KMS-11 (cell line): Measurements from ENCODE around the gene SLAMF7.

Experiments used
- H2AFZ ChIP-seq: fragments of 200-600 bp; sonication (generic); 2 replicates; pipeline ENCODE4 v1.6.1; 2016; ENCODE audit warnings: antibody characterized with exemption, mixed run types, low read depth
- H3K27ac ChIP-seq: fragments of 200-600 bp; sonication (generic); 2 replicates; pipeline ENCODE4 v1.6.1; 2016; ENCODE audit warnings: mild to moderate bottlenecking, mixed run types
- H3K27me3 ChIP-seq: fragments of 200-600 bp; sonication (generic); 2 replicates; pipeline ENCODE4 v1.6.1; 2017; ENCODE audit warnings: mild to moderate bottlenecking, low read depth, mixed run types, moderate library complexity; ENCODE audit not compliant: insufficient read depth
- H3K36me3 ChIP-seq: fragments of 200-600 bp; sonication (generic); 2 replicates; pipeline ENCODE4 v1.6.1; 2017; ENCODE audit warnings: mild to moderate bottlenecking, mixed run types; ENCODE audit not compliant: insufficient read depth
- H3K4me1 ChIP-seq: fragments of 200-600 bp; sonication (generic); 2 replicates; pipeline ENCODE4 v1.6.1; 2016; ENCODE audit warnings: mild to moderate bottlenecking, low read depth, mixed run types; ENCODE audit not compliant: poor library complexity, severe bottlenecking
- H3K4me2 ChIP-seq: fragments of 200-600 bp; sonication (generic); 2 replicates; pipeline ENCODE4 v1.7.0; 2016; ENCODE audit warnings: mild to moderate bottlenecking, mixed run types
- H3K4me3 ChIP-seq: fragments of 200-600 bp; sonication (generic); IDR thresholded peaks from 2 replicates; pipeline ENCODE4 v1.6.1; 2017; ENCODE audit warnings: low read depth, low read length, mixed read lengths; ENCODE audit not compliant: insufficient read depth
- H3K79me2 ChIP-seq: fragments of 200-600 bp; sonication (generic); 2 replicates; pipeline ENCODE4 v1.6.1; 2016; ENCODE audit warnings: low read depth, mixed run types; ENCODE audit not compliant: insufficient read depth
- H3K9ac ChIP-seq: fragments of 200-600 bp; sonication (generic); 2 replicates; pipeline ENCODE4 v1.6.1; 2016; ENCODE audit warnings: mild to moderate bottlenecking, mixed run types
- H4K20me1 ChIP-seq: fragments of 200-600 bp; sonication (generic); 2 replicates; pipeline ENCODE4 v1.6.1; 2016; ENCODE audit warnings: mild to moderate bottlenecking, mixed run types; ENCODE audit not compliant: insufficient read depth
- TF ChIP-seq, protein P1 (sequence below): fragments of 200-600 bp; sonication (generic); conservative IDR thresholded peaks from 2 replicates; pipeline ENCODE4 v1.6.1; 2017; ENCODE audit warnings: low read depth, mild to moderate bottlenecking, antibody characterized with exemption, low read length, moderate library complexity, mixed read lengths

The SLAMF7 gene

GRCh38 chr1:160748181-160748877 lies 9.3 kb downstream of the SLAMF7 start:
- Histone ChIP-seq H3K36me3 (no peaks in the 10 kb centered on the region), H4K20me1 (no peaks in the 10 kb centered on the region), H3K4me2 (no peak overlapping the region), H2AFZ (no peak overlapping the region), H3K79me2 (no peaks in the 10 kb centered on the region), H3K4me1 (no peaks in the 10 kb centered on the region), H3K9ac (no peak overlapping the region), H3K4me3 (no peak overlapping the region), H3K27me3 (no peaks in the 10 kb centered on the region; the same call in 1 of the 2 replicates), H3K27ac (no peak overlapping the region)
- TF ChIP-seq, protein P1, sequence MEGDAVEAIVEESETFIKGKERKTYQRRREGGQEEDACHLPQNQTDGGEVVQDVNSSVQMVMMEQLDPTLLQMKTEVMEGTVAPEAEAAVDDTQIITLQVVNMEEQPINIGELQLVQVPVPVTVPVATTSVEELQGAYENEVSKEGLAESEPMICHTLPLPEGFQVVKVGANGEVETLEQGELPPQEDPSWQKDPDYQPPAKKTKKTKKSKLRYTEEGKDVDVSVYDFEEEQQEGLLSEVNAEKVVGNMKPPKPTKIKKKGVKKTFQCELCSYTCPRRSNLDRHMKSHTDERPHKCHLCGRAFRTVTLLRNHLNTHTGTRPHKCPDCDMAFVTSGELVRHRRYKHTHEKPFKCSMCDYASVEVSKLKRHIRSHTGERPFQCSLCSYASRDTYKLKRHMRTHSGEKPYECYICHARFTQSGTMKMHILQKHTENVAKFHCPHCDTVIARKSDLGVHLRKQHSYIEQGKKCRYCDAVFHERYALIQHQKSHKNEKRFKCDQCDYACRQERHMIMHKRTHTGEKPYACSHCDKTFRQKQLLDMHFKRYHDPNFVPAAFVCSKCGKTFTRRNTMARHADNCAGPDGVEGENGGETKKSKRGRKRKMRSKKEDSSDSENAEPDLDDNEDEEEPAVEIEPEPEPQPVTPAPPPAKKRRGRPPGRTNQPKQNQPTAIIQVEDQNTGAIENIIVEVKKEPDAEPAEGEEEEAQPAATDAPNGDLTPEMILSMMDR = peak; percentile 80

- Histone ChIP-seq H3K4me1 (no peaks in the 10 kb centered on the region), H3K36me3 (no peaks in the 10 kb centered on the region), H3K27ac (no peak overlapping the region), H3K79me2 (no peaks in the 10 kb centered on the region), H3K27me3 (no peaks in the 10 kb centered on the region; the same call in 1 of the 2 replicates), H3K4me3 (no peak overlapping the region), H2AFZ (no peak overlapping the region), H3K4me2 (no peak overlapping the region), H3K9ac (no peak overlapping the region), H4K20me1 (no peaks in the 10 kb centered on the region)
- TF ChIP-seq, protein P1 = no peak
Observed at GRCh38 chr1:160748878-160749269, 9.8 kb downstream of the SLAMF7 start.

DNA sequence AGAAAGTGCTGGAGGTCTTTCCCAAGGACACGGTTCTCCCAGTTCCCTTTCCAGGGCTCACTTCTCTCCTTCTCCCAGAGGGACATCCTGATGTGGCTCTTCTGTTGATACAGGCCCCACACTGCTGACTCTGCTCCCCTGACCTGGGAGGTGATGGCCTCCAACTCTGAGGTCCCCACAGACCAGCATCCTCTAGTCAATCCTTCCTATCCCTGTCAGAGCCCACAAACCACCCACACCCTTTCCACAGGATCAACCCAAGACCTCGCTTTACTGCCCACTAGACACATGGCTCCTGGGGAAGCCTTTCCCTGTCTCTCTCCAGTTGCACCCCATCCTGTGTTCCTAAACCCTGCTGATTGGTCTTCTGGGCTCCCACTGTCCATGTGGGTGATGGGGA lies 11.6 kb downstream of the SLAMF7 start:
- H3K36me3 ChIP-seq = no peaks in the 10 kb centered on the region
- H3K4me2 ChIP-seq = no peak overlapping the region
- TF ChIP-seq, protein P1 = no peak

DNA sequence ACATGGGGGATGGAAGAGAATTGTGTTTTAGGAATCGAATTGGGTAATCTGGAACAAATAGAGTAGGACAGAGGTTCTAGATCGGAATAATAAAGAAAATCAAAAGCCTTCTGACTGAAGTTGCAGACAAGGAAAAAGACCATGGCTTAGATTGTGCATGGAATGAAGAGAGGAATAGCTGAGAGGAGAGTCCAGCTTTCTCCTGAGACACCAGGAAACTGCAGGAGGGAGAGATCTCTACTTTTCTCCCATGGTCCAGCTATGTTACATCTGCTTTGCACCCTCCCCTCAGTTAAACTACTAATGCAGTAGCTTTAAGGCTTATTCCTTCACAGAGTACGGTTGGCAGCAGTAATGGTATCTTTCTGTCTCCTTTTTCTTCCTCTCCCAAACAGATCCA lies 13.4 kb downstream of the SLAMF7 start:
- Histone ChIP-seq H3K4me1 (no peaks in the 10 kb centered on the region), H3K9ac (no peak overlapping the region), H3K4me2 (no peak overlapping the region), H2AFZ (no peak overlapping the region), H3K79me2 (no peaks in the 10 kb centered on the region), H3K27me3 (no peaks in the 10 kb centered on the region; the same call in 1 of the 2 replicates), H3K4me3 (no peak overlapping the region), H3K27ac (no peak overlapping the region), H3K36me3 (no peaks in the 10 kb centered on the region), H4K20me1 (no peaks in the 10 kb centered on the region)
- TF ChIP-seq, protein P1 = no peak

More for the DNA sequence above, 11.6 kb downstream of the SLAMF7 start:
- Histone ChIP-seq H3K27me3 (no peaks in the 10 kb centered on the region; the same call in 1 of the 2 replicates), H2AFZ (no peak overlapping the region), H4K20me1 (no peaks in the 10 kb centered on the region), H3K4me3 (no peak overlapping the region), H3K4me1 (no peaks in the 10 kb centered on the region), H3K79me2 (no peaks in the 10 kb centered on the region), H3K9ac (no peak overlapping the region), H3K27ac (no peak overlapping the region)
